Fibroblast of upper back skin (primary cell): ENCODE data around the gene EXOC3L4.

Source experiments
- DNase-seq: peaks from one replicate; pipeline ENCODE4 v3.0.0-alpha.2; 2013

EXOC3L4 gene

DNA sequence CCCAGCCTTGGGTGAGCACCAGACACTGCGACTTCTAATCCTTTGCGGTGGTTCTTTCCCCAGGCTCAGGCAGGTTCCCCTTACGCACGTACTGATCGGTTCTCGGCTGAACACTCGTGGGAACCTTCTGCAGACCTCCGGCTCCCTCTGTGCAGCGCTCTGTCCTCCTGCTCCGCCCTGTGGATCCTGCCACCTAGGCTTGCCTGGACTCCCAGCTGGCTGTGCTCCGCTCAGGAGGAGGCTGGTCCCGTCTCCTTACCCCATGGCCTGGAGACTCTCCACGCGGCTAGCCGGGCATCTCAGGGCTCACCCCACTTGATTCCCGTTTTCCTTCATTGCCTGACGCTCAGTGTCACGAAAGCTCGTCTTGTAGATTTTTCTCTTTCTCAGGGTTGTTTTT is 63.4 kb downstream of the EXOC3L4 start:
- no peak for DNase-seq

DNA sequence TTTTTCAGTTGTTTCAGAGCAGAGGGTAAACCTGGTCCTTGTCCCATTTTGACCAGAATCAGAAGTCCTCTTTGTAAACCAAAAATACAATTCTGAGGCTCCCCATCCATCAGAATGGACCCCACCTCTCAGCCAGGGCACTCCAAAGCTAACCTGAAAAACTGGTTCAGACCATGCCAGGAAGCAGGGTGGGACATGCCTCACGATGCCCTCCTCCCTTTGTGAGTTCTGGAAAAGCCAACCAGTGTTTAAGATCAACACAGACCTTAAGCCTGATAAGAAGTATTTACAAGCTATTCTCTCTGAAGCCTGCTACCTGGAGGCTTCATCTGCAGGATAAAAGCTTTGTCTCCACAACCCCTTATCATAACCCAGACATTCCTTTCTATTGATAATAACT is 64.2 kb downstream of the EXOC3L4 start:
- DNase-seq = no peak
